Fibroblast of pulmonary artery (primary cell): ENCODE data around the gene KIRREL1.
A peak's percentile ranks its signal among the peaks of the same experiment; 100 is the strongest.

Source experiments
- DNase-seq: peaks from one replicate; pipeline ENCODE4 v3.0.0-alpha.2; 2010; ENCODE audit warnings: low read depth
- H3K4me3 ChIP-seq: replicated peaks from 2 replicates; pipeline ENCODE4 v1.5.1; 2011; ENCODE audit warnings: low read depth, mild to moderate bottlenecking, control low read depth, low read length, moderate library complexity
- TF ChIP-seq, protein P1 (sequence below): IDR thresholded peaks from 2 replicates; pipeline ENCODE4 v1.5.1; 2011; ENCODE audit warnings: mild to moderate bottlenecking, control low read depth, low read length, inconsistent platforms; ENCODE audit errors: missing control alignments

KIRREL1 gene

GRCh38 chr1:158020886-158021620, 27.6 kb downstream of the KIRREL1 start:
- no peak overlapping the region for H3K4me3 ChIP-seq
- TF ChIP-seq, protein P1, sequence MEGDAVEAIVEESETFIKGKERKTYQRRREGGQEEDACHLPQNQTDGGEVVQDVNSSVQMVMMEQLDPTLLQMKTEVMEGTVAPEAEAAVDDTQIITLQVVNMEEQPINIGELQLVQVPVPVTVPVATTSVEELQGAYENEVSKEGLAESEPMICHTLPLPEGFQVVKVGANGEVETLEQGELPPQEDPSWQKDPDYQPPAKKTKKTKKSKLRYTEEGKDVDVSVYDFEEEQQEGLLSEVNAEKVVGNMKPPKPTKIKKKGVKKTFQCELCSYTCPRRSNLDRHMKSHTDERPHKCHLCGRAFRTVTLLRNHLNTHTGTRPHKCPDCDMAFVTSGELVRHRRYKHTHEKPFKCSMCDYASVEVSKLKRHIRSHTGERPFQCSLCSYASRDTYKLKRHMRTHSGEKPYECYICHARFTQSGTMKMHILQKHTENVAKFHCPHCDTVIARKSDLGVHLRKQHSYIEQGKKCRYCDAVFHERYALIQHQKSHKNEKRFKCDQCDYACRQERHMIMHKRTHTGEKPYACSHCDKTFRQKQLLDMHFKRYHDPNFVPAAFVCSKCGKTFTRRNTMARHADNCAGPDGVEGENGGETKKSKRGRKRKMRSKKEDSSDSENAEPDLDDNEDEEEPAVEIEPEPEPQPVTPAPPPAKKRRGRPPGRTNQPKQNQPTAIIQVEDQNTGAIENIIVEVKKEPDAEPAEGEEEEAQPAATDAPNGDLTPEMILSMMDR, result no peak
- DNase-seq, result no peak

- no peak for DNase-seq
- no peak overlapping the region for H3K4me3 ChIP-seq
- TF ChIP-seq, protein P1, result no peak
Measured at GRCh38 chr1:158021721-158022120, 28.3 kb downstream of the KIRREL1 start.

- TF ChIP-seq, protein P1, result no peak
- peak; percentile 66 for DNase-seq
- no peak overlapping the region for H3K4me3 ChIP-seq
Measured at GRCh38 chr1:158022554-158023312, 29.3 kb downstream of the KIRREL1 start.

GRCh38 chr1:158024737-158025136, 31.3 kb downstream of the KIRREL1 start:
- DNase-seq, result no peak
- H3K4me3 ChIP-seq, result no peak overlapping the region
- TF ChIP-seq, protein P1, result no peak

DNA sequence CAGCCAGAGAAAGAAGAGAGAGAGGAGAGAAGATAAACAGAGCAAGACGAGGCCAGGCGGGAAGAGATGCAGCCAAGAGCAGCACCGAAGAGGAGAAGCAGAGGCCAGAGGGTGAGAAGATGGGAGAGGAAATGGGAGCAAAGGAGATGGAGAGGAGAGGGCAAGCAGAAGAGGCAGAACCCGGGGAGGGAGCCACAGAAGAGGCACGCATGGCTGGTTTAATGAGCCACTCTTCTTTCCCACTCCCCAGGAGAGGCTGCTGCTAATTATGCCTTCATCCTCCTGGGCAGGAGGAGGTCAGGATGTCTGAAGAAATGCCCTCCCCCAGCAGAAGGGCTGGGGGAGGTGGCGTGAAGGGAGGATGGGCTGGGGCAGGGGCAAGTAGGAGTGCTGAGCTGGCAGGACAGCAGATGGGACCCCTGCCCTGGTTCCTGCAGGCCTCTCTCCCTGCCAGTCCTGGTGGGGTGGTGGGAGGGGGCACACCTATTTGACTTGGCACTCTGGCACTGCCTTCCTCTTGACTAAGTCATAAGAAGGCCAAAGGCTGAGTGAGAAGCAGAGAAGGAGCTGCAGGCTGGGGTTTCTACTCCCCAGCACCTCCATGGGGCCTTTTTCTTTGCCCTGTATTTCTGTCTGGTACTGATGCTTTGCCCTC, 32.3 kb downstream of the KIRREL1 start:
- TF ChIP-seq, protein P1, result no peak
- DNase-seq, result no peak
- H3K4me3 ChIP-seq, result no peak overlapping the region

DNA sequence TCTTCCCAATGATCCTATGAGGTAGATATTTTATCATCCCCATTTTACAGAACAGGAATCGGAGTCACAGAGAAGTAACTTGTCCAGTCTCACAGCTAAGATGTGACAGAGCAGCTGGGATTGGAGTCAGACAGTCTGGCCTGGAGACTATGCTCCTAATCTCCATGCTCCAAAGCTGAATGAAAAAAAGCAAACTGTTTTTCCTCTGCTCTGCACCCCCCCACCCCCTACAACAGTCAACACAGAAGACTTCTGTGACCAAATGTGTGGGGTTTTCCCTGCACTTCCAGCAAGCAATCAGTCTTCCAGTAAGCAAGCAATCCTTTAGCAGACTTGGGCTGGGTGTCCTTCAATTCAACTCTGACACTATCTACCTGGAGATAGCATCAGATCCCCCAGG, 33.2 kb downstream of the KIRREL1 start:
- TF ChIP-seq, protein P1, result no peak
- no peak for DNase-seq
- H3K4me3 ChIP-seq, result no peak overlapping the region
